HEK293T (cell line): ENCODE data around the gene ZNF574.

Experiments
- FOXA1 ChIP-seq: fragments of 450-650 bp; IDR thresholded peaks from 2 replicates; pipeline ENCODE4 v1.6.1; 2016; ENCODE audit warnings: mild to moderate bottlenecking
- FOXK2 ChIP-seq: fragments of 450-650 bp; IDR thresholded peaks from 2 replicates; pipeline ENCODE4 v1.6.1; 2016; ENCODE audit warnings: mild to moderate bottlenecking
- FOXM1 ChIP-seq: fragments of 450-650 bp; IDR thresholded peaks from 2 replicates; pipeline ENCODE4 v1.6.1; 2017; ENCODE audit warnings: mild to moderate bottlenecking, borderline replicate concordance
- HDGF ChIP-seq: fragments of 450-650 bp; IDR thresholded peaks from 2 replicates; pipeline ENCODE4 v1.6.1; 2017; ENCODE audit warnings: antibody characterized with exemption, borderline replicate concordance
- LEF1 ChIP-seq: fragments of 450-650 bp; IDR thresholded peaks from 2 replicates; pipeline ENCODE4 v1.6.1; 2017; ENCODE audit warnings: mild to moderate bottlenecking, borderline replicate concordance
- SP1 ChIP-seq: fragments of 450-650 bp; IDR thresholded peaks from 2 replicates; pipeline ENCODE4 v1.6.1; 2017
- SUZ12 ChIP-seq: fragments of 450-650 bp; IDR thresholded peaks from 2 replicates; pipeline ENCODE4 v1.6.1; 2016; ENCODE audit warnings: mild to moderate bottlenecking
- ZNF384 ChIP-seq: fragments of 450-650 bp; IDR thresholded peaks from 2 replicates; pipeline ENCODE4 v1.6.1; 2016
- TF ChIP-seq, protein P1 (sequence below): fragments of 450-650 bp; IDR thresholded peaks from 2 replicates; pipeline ENCODE4 v1.6.1; 2016

GRCh38 chr19:42114412-42114811 is 38.4 kb downstream of the ZNF574 start:
- TF ChIP-seq SUZ12 = no peak
- TF ChIP-seq FOXA1 = no peak
- TF ChIP-seq LEF1 = no peak
- TF ChIP-seq FOXK2 = no peak
- TF ChIP-seq SP1 = no peak
- no peak for TF ChIP-seq HDGF
- no peak for TF ChIP-seq ZNF384
- TF ChIP-seq FOXM1 = no peak
- TF ChIP-seq, protein P1, sequence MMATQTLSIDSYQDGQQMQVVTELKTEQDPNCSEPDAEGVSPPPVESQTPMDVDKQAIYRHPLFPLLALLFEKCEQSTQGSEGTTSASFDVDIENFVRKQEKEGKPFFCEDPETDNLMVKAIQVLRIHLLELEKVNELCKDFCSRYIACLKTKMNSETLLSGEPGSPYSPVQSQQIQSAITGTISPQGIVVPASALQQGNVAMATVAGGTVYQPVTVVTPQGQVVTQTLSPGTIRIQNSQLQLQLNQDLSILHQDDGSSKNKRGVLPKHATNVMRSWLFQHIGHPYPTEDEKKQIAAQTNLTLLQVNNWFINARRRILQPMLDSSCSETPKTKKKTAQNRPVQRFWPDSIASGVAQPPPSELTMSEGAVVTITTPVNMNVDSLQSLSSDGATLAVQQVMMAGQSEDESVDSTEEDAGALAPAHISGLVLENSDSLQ = no peak
